Measurements from ENCODE around the gene SMARCD3. TPM values are rescaled to one million over a fixed set of nuclear protein-coding genes. Genes with fewer than 3 reads are reported as not detected.

The SMARCD3 gene
- total RNA-seq, 1 experiment from 2014 or later = 30.3 TPM

DNA sequence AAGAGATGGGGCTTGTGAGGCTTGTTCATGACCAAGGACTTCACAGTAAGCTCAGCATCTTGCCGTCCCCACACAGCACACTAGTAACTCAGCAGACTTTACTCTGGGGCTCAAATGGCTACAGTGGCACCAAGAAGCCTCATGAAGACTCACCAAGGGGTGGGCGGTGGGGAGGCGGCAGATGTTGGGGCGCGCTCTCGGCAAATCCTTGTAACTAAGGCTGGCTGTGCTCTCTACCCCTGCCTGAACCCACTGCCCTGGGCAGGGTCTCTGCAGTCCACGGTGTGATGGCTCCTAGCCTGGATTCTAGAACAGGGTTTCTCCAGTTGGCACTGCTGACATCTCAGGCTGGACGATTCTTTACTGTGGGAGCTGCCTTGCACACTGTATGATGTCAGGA is 12.4 kb upstream of the SMARCD3 start:
- H3K4me2 ChIP-seq (ENCODE audit: low read length) = no peak overlapping the region
- DNase-seq (ENCODE audit: low read depth, low spot score) = no peak
- H3K27me3 ChIP-seq (ENCODE audit: insufficient read depth, low read length) = no peaks in the 10 kb centered on the region
- H2AFZ ChIP-seq (ENCODE audit: low read depth, low read length, poor library complexity, severe bottlenecking) = no peak overlapping the region
- ATAC-seq = no peak
- intact Hi-C loops (cut with micrococcal nuclease) = no loop called here
- CTCF ChIA-PET = no interaction called here
- no peak overlapping the region for H3K4me3 ChIP-seq (replicated peaks in 1 of 2; ENCODE audit: low read depth in 1 of 2, low read length in 2 of 2)
- no peaks in the 10 kb centered on the region for H4K20me1 ChIP-seq (ENCODE audit: insufficient read depth)
- TF ChIP-seq EGR1 (IDR thresholded peaks at IDR 0.05; ENCODE audit: low read depth) (no peak), ELF1 (IDR thresholded peaks at IDR 0.05; ENCODE audit: borderline replicate concordance, low read depth) (no peak), EZH2 (IDR thresholded peaks at IDR 0.05) (no peak), POLR2AphosphoS5 (IDR thresholded peaks at IDR 0.05; ENCODE audit: low read depth, low read length) (no peak), ZFX (IDR thresholded peaks at IDR 0.05) (no peak), SP1 (IDR thresholded peaks at IDR 0.05; ENCODE audit: low read depth) (no peak), JUND (IDR thresholded peaks at IDR 0.05) (no peak), ZNF274 (IDR thresholded peaks at IDR 0.05; ENCODE audit: low read depth, low read length) (no peak), CEBPB (IDR thresholded peaks at IDR 0.05; ENCODE audit: low read depth) (no peak), POLR2A (IDR thresholded peaks at IDR 0.05; ENCODE audit: borderline replicate concordance, extremely low read depth, insufficient read depth, insufficient read length) (no peak)
- TF ChIP-seq, protein P1, sequence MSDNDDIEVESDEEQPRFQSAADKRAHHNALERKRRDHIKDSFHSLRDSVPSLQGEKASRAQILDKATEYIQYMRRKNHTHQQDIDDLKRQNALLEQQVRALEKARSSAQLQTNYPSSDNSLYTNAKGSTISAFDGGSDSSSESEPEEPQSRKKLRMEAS (IDR thresholded peaks at IDR 0.05) = no peak
- TF ChIP-seq, protein P2, sequence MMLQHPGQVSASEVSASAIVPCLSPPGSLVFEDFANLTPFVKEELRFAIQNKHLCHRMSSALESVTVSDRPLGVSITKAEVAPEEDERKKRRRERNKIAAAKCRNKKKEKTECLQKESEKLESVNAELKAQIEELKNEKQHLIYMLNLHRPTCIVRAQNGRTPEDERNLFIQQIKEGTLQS (IDR thresholded peaks at IDR 0.05) = no peak
- TF ChIP-seq, protein P3, sequence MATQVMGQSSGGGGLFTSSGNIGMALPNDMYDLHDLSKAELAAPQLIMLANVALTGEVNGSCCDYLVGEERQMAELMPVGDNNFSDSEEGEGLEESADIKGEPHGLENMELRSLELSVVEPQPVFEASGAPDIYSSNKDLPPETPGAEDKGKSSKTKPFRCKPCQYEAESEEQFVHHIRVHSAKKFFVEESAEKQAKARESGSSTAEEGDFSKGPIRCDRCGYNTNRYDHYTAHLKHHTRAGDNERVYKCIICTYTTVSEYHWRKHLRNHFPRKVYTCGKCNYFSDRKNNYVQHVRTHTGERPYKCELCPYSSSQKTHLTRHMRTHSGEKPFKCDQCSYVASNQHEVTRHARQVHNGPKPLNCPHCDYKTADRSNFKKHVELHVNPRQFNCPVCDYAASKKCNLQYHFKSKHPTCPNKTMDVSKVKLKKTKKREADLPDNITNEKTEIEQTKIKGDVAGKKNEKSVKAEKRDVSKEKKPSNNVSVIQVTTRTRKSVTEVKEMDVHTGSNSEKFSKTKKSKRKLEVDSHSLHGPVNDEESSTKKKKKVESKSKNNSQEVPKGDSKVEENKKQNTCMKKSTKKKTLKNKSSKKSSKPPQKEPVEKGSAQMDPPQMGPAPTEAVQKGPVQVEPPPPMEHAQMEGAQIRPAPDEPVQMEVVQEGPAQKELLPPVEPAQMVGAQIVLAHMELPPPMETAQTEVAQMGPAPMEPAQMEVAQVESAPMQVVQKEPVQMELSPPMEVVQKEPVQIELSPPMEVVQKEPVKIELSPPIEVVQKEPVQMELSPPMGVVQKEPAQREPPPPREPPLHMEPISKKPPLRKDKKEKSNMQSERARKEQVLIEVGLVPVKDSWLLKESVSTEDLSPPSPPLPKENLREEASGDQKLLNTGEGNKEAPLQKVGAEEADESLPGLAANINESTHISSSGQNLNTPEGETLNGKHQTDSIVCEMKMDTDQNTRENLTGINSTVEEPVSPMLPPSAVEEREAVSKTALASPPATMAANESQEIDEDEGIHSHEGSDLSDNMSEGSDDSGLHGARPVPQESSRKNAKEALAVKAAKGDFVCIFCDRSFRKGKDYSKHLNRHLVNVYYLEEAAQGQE (IDR thresholded peaks at IDR 0.05; ENCODE audit: low read depth) = no peak
- TF ChIP-seq, protein P4, sequence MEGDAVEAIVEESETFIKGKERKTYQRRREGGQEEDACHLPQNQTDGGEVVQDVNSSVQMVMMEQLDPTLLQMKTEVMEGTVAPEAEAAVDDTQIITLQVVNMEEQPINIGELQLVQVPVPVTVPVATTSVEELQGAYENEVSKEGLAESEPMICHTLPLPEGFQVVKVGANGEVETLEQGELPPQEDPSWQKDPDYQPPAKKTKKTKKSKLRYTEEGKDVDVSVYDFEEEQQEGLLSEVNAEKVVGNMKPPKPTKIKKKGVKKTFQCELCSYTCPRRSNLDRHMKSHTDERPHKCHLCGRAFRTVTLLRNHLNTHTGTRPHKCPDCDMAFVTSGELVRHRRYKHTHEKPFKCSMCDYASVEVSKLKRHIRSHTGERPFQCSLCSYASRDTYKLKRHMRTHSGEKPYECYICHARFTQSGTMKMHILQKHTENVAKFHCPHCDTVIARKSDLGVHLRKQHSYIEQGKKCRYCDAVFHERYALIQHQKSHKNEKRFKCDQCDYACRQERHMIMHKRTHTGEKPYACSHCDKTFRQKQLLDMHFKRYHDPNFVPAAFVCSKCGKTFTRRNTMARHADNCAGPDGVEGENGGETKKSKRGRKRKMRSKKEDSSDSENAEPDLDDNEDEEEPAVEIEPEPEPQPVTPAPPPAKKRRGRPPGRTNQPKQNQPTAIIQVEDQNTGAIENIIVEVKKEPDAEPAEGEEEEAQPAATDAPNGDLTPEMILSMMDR (IDR thresholded peaks at IDR 0.05 in 2 of 3, conservative IDR thresholded peaks at IDR 0.05 in 1 of 3; ENCODE audit: borderline replicate concordance in 1 of 3, insufficient read depth in 1 of 3, low read depth in 2 of 3, low read length in 2 of 3) = no peak
- TF ChIP-seq, protein P5, sequence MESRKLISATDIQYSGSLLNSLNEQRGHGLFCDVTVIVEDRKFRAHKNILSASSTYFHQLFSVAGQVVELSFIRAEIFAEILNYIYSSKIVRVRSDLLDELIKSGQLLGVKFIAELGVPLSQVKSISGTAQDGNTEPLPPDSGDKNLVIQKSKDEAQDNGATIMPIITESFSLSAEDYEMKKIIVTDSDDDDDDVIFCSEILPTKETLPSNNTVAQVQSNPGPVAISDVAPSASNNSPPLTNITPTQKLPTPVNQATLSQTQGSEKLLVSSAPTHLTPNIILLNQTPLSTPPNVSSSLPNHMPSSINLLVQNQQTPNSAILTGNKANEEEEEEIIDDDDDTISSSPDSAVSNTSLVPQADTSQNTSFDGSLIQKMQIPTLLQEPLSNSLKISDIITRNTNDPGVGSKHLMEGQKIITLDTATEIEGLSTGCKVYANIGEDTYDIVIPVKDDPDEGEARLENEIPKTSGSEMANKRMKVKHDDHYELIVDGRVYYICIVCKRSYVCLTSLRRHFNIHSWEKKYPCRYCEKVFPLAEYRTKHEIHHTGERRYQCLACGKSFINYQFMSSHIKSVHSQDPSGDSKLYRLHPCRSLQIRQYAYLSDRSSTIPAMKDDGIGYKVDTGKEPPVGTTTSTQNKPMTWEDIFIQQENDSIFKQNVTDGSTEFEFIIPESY (IDR thresholded peaks at IDR 0.05; ENCODE audit: extremely low read depth, insufficient replicate concordance, low read length) = no peak
- no peaks in the 10 kb centered on the region for H3K4me1 ChIP-seq (ENCODE audit: control insufficient read depth in 1 of 2, insufficient read depth in 2 of 2, low read length in 2 of 2)
- H3K79me2 ChIP-seq (ENCODE audit: insufficient read depth, low read length) = no peaks in the 10 kb centered on the region
- BruUV-seq (replicated peaks) = no TSS peak
- no peaks in the 10 kb centered on the region for H3K9me3 ChIP-seq (ENCODE audit: control insufficient read depth in 1 of 2, insufficient read depth in 1 of 2, low read depth in 1 of 2, low read length in 2 of 2)
- H3K9ac ChIP-seq (ENCODE audit: low read length) = no peak overlapping the region
- H3K36me3 ChIP-seq (ENCODE audit: control insufficient read depth in 1 of 2, insufficient read depth in 2 of 2, low read length in 2 of 2) = no peaks in the 10 kb centered on the region
- no peak overlapping the region for H3K27ac ChIP-seq (ENCODE audit: low read depth, low read length)
- H3K9me2 ChIP-seq (ENCODE audit: insufficient read depth) = no peaks in the 10 kb centered on the region
- RAD21 ChIA-PET (ENCODE audit: low non-redundant PET in 1 of 2, low total read pairs in 2 of 2, uncharacterized antibody in 2 of 2, unreplicated experiment in 2 of 2) = no interaction called here
- POLR2A ChIA-PET = no interaction called here
